Colonic mucosa (tissue), 4 donors: ENCODE results near the gene SNX33. TPM values are rescaled to one million over a fixed set of nuclear protein-coding genes. Genes with fewer than 3 reads are reported as not detected.
"Not testable (repeated sequence)": the region's sequence is repeated elsewhere in the genome, so short reads cannot be mapped to it uniquely, and the experiment has no call there.

Experiments used
- DNase-seq: peaks from one replicate; pipeline ENCODE4 v3.0.0-alpha.2; 2020
- H3K27ac ChIP-seq: fragments of 200-600 bp; one replicate; pipeline ENCODE4 v1.8.0; 2021
- H3K27me3 ChIP-seq: fragments of 200-600 bp; one replicate; pipeline ENCODE4 v1.8.0; 2021
- H3K36me3 ChIP-seq: fragments of 200-600 bp; one replicate; pipeline ENCODE4 v1.8.0; 2021
- H3K4me1 ChIP-seq: fragments of 200-600 bp; one replicate; pipeline ENCODE4 v1.8.0; 2021; ENCODE audit warnings: mild to moderate bottlenecking
- H3K4me3 ChIP-seq: fragments of 200-600 bp; one replicate; pipeline ENCODE4 v1.8.0; 2021
- H3K9ac ChIP-seq, 2 donors: one replicate each; pipeline ENCODE4 v1.7.0; 2013; ENCODE audit warnings: control low read depth in 2 of 2, low read depth in 2 of 2, low read length in 2 of 2
- H3K9me3 ChIP-seq: fragments of 200-600 bp; one replicate; pipeline ENCODE4 v1.8.0; 2021
- CTCF ChIP-seq: fragments of 200-600 bp; IDR thresholded peaks from one replicate; pipeline ENCODE4 v1.8.0; 2022; ENCODE audit warnings: antibody characterized with exemption, mild to moderate bottlenecking
- intact Hi-C: fragments of 100-400 bp; cut with DNase I; formaldehyde crosslinking; loops from one replicate; pipeline ENCODE4 v1.14.1; 2022
- total RNA-seq, 2 donors: library from RNA; stranded (reverse); fragmentation: NEBNext Ultra II Directional in 1 of 2; extraction: Animal tissue kit (Norgen Biotek cat#: 25700) in 1 of 2; gene quantifications; one replicate each; pipeline ENCODE4 v1.2.1, GENCODE V29; 2021
- donor health status: healthy.
- donor health status: DM: no; HTN: no; CAD: no.
- donor health status: DM: no; HTN: no; CAD: no.

The SNX33 gene
- total RNA-seq, 2 donors from 2014 or later: 26.2 to 28.1 TPM

- Histone ChIP-seq H3K4me1 (no peaks in the 10 kb centered on the region), H3K36me3 (no peaks in the 10 kb centered on the region), H3K9me3 (no peaks in the 10 kb centered on the region), H3K27ac (peak overlapping the region; percentile 37), H3K4me3 (no peak overlapping the region), H3K27me3 (no peaks in the 10 kb centered on the region), H3K9ac (peak overlapping the region; percentile 9 to 43)
- DNase-seq: no peak
- no peak for TF ChIP-seq CTCF
- intact Hi-C loops: no loop called here
These were observed 49.1 kb downstream of the SNX33 start for GRCh38 chr15:75696854-75697259.

GRCh38 chr15:75697523-75697922 lies 49.8 kb downstream of the SNX33 start:
- no peaks in the 10 kb centered on the region for H3K9me3 ChIP-seq
- H3K4me3 ChIP-seq: no peak overlapping the region
- H3K27ac ChIP-seq: peak overlapping the region; percentile 37
- H3K36me3 ChIP-seq: no peaks in the 10 kb centered on the region
- no peak for DNase-seq
- H3K9ac ChIP-seq: peak overlapping the region in 1 of 2 donors; percentile 43
- no peak for TF ChIP-seq CTCF
- intact Hi-C loops: no loop called here
- no peaks in the 10 kb centered on the region for H3K27me3 ChIP-seq
- no peaks in the 10 kb centered on the region for H3K4me1 ChIP-seq

GRCh38 chr15:75697974-75698747 lies 50.4 kb downstream of the SNX33 start:
- H3K36me3 ChIP-seq, H3K4me1 ChIP-seq, DNase-seq, H3K27ac ChIP-seq, H3K9ac ChIP-seq, intact Hi-C loops, H3K9me3 ChIP-seq, H3K27me3 ChIP-seq, H3K4me3 ChIP-seq: not testable (repeated sequence)

- H3K27ac ChIP-seq, H3K27me3 ChIP-seq, H3K36me3 ChIP-seq, H3K9me3 ChIP-seq, H3K4me1 ChIP-seq, DNase-seq, intact Hi-C loops, H3K9ac ChIP-seq, H3K4me3 ChIP-seq: not testable (repeated sequence)
These were observed 51.8 kb downstream of the SNX33 start for GRCh38 chr15:75699517-75699916.

- H3K27ac ChIP-seq, H3K27me3 ChIP-seq, H3K4me3 ChIP-seq, H3K36me3 ChIP-seq, H3K4me1 ChIP-seq, H3K9me3 ChIP-seq, intact Hi-C loops: not testable (repeated sequence)
- peak; percentile 40 for DNase-seq
- peak overlapping the region; percentile 26 to 35 for H3K9ac ChIP-seq
These were observed 52.5 kb downstream of the SNX33 start for GRCh38 chr15:75699961-75700874.

GRCh38 chr15:75701071-75702003 lies 53.6 kb downstream of the SNX33 start:
- H3K9ac ChIP-seq: peak overlapping the region; percentile 3 to 26
- H3K9me3 ChIP-seq, H3K27ac ChIP-seq, DNase-seq, H3K4me1 ChIP-seq, H3K4me3 ChIP-seq, H3K27me3 ChIP-seq, intact Hi-C loops, H3K36me3 ChIP-seq: not testable (repeated sequence)

GRCh38 chr15:75702436-75702835 lies 54.7 kb downstream of the SNX33 start:
- intact Hi-C loops: no loop called here

GRCh38 chr15:75703440-75704262 lies 55.9 kb downstream of the SNX33 start:
- DNase-seq, H3K27ac ChIP-seq: not testable (repeated sequence)

More at GRCh38 chr15:75702436-75702835, 54.7 kb downstream of the SNX33 start:
- Histone ChIP-seq H3K4me1 (no peaks in the 10 kb centered on the region), H3K36me3 (no peaks in the 10 kb centered on the region), H3K27ac (no peak overlapping the region), H3K4me3 (no peak overlapping the region), H3K9ac (no peak overlapping the region), H3K9me3 (no peaks in the 10 kb centered on the region), H3K27me3 (no peaks in the 10 kb centered on the region)
- DNase-seq: no peak
- TF ChIP-seq CTCF: no peak

More at GRCh38 chr15:75703440-75704262, 55.9 kb downstream of the SNX33 start:
- H3K4me3 ChIP-seq, H3K9me3 ChIP-seq, H3K4me1 ChIP-seq, intact Hi-C loops, H3K27me3 ChIP-seq, H3K36me3 ChIP-seq, H3K9ac ChIP-seq: not testable (repeated sequence)
